T-helper 2 cell treated with Interferon-gamma antibody and Interleukin-4, amounts not matched to agents 100 ng/mL and 5 ng/mL, for 36 hours (primary cell): ENCODE measurements around the gene OSMR. TPM values are rescaled to one million over a fixed set of nuclear protein-coding genes. Genes with fewer than 3 reads are reported as not detected.

Experiments
- intact Hi-C: fragments of 100-400 bp; cut with micrococcal nuclease; formaldehyde crosslinking; loops from one replicate; pipeline ENCODE4 v1.15.1; 2023
- total RNA-seq: library from RNA; stranded (reverse); gene quantifications from 2 replicates; pipeline ENCODE4 v1.2.3, GENCODE V29; 2022

OSMR gene
- total RNA-seq, 1 donor from 2014 or later, result not detected

- intact Hi-C loops, result no loop called here
Measured at GRCh38 chr5:38923661-38924451, 78.0 kb downstream of the OSMR start.

GRCh38 chr5:38925154-38925925, 79.5 kb downstream of the OSMR start:
- intact Hi-C loops, result no loop called here

- intact Hi-C loops, result no loop called here
Measured at GRCh38 chr5:38926121-38926520, 80.3 kb downstream of the OSMR start.

- intact Hi-C loops, result no loop called here
Measured at GRCh38 chr5:38927470-38927869, 81.7 kb downstream of the OSMR start.

- intact Hi-C loops, result no loop called here
Measured at GRCh38 chr5:38929838-38930237, 84.0 kb downstream of the OSMR start.

- intact Hi-C loops, result no loop called here
Measured at GRCh38 chr5:38931731-38932130, 85.9 kb downstream of the OSMR start.

- intact Hi-C loops, result no loop called here
Measured at GRCh38 chr5:38932854-38933408, 87.1 kb downstream of the OSMR start.

GRCh38 chr5:38935437-38935836, 89.6 kb downstream of the OSMR start:
- intact Hi-C loops, result no loop called here

- intact Hi-C loops, result no loop called here
Measured at GRCh38 chr5:38936269-38936668, 90.5 kb downstream of the OSMR start.

- intact Hi-C loops, result no loop called here
Measured at GRCh38 chr5:38938424-38938823, 92.6 kb downstream of the OSMR start.

GRCh38 chr5:38938973-38939372, 93.2 kb downstream of the OSMR start:
- intact Hi-C loops, result no loop called here

- intact Hi-C loops, result no loop called here
Measured at GRCh38 chr5:38940230-38940858, 94.5 kb downstream of the OSMR start.

- intact Hi-C loops, result no loop called here
Measured at GRCh38 chr5:38941912-38942311, 96.1 kb downstream of the OSMR start.

GRCh38 chr5:38944282-38944681, 98.5 kb downstream of the OSMR start:
- intact Hi-C loops, result no loop called here

- intact Hi-C loops, result no loop called here
Measured at GRCh38 chr5:38948501-38948900, 102.7 kb downstream of the OSMR start.

GRCh38 chr5:38953426-38954012, 107.7 kb downstream of the OSMR start:
- intact Hi-C loops, result no loop called here

- intact Hi-C loops, result no loop called here
Measured at GRCh38 chr5:38961691-38962090, 115.9 kb downstream of the OSMR start.

GRCh38 chr5:38968665-38969064, 122.9 kb downstream of the OSMR start:
- intact Hi-C loops, result no loop called here

GRCh38 chr5:38978036-38978435, 132.2 kb downstream of the OSMR start:
- intact Hi-C loops, result no loop called here

- intact Hi-C loops, result no loop called here
Measured at GRCh38 chr5:38979535-38979934, 133.7 kb downstream of the OSMR start.
